SKM-1 (cell line): ENCODE data around the gene DAD1.
"Not testable (repeated sequence)": the region's sequence is repeated elsewhere in the genome, so short reads cannot be mapped to it uniquely, and the experiment has no call there.

Experiments used
- DNase-seq: peaks from one replicate; lab custom pipeline; 2025; ENCODE audit not compliant: unreplicated experiment; lab: John Stamatoyannopoulos, UW

The DAD1 gene

GRCh38 chr14:22589096-22589839 is at the start of gene DAD1:
Gene DAD1 (minus strand): TSS chr14:22589224. CDS start chr14:22589157, 67 bp downstream.
- DNase-seq: peak; percentile 92

GRCh38 chr14:22635980-22636379 is 47.0 kb upstream of the DAD1 start:
- not testable (repeated sequence) for DNase-seq

- DNase-seq: no peak
Measured at GRCh38 chr14:22634233-22634900, 45.3 kb upstream of the DAD1 start.

- no peak for DNase-seq
Measured at GRCh38 chr14:22630486-22630885, 41.5 kb upstream of the DAD1 start.

GRCh38 chr14:22630066-22630465 is 41.0 kb upstream of the DAD1 start:
- DNase-seq: no peak

GRCh38 chr14:22629361-22629760 is 40.3 kb upstream of the DAD1 start:
- DNase-seq: no peak

GRCh38 chr14:22627506-22628263 is 38.7 kb upstream of the DAD1 start:
- no peak for DNase-seq

GRCh38 chr14:22626590-22626989 is 37.6 kb upstream of the DAD1 start:
- no peak for DNase-seq

GRCh38 chr14:22623047-22623446 is 34.0 kb upstream of the DAD1 start:
- no peak for DNase-seq

GRCh38 chr14:22622255-22622654 is 33.2 kb upstream of the DAD1 start:
- no peak for DNase-seq

GRCh38 chr14:22615765-22616164 is 26.7 kb upstream of the DAD1 start:
- not testable (repeated sequence) for DNase-seq

GRCh38 chr14:22614240-22614799 is 25.3 kb upstream of the DAD1 start:
- no peak for DNase-seq

GRCh38 chr14:22613736-22614239 is 24.8 kb upstream of the DAD1 start:
- DNase-seq: no peak

- DNase-seq: no peak
Measured at GRCh38 chr14:22613106-22613695, 24.2 kb upstream of the DAD1 start.

GRCh38 chr14:22610931-22611330 is 21.9 kb upstream of the DAD1 start:
- no peak for DNase-seq

- no peak for DNase-seq
Measured at GRCh38 chr14:22607291-22607690, 18.3 kb upstream of the DAD1 start.

- DNase-seq: no peak
Measured at GRCh38 chr14:22606380-22606779, 17.4 kb upstream of the DAD1 start.

GRCh38 chr14:22602862-22603261 is 13.8 kb upstream of the DAD1 start:
- DNase-seq: no peak

- no peak for DNase-seq
Measured at GRCh38 chr14:22601996-22602395, 13.0 kb upstream of the DAD1 start.

- DNase-seq: no peak
Measured at GRCh38 chr14:22601456-22601855, 12.4 kb upstream of the DAD1 start.

GRCh38 chr14:22600027-22600426 is 11.0 kb upstream of the DAD1 start:
- DNase-seq: no peak
